ENCODE measurements around the gene CCNY.
"Not testable (repeated sequence)": the region's sequence is repeated elsewhere in the genome, so short reads cannot be mapped to it uniquely, and the experiment has no call there.

The CCNY gene

DNA sequence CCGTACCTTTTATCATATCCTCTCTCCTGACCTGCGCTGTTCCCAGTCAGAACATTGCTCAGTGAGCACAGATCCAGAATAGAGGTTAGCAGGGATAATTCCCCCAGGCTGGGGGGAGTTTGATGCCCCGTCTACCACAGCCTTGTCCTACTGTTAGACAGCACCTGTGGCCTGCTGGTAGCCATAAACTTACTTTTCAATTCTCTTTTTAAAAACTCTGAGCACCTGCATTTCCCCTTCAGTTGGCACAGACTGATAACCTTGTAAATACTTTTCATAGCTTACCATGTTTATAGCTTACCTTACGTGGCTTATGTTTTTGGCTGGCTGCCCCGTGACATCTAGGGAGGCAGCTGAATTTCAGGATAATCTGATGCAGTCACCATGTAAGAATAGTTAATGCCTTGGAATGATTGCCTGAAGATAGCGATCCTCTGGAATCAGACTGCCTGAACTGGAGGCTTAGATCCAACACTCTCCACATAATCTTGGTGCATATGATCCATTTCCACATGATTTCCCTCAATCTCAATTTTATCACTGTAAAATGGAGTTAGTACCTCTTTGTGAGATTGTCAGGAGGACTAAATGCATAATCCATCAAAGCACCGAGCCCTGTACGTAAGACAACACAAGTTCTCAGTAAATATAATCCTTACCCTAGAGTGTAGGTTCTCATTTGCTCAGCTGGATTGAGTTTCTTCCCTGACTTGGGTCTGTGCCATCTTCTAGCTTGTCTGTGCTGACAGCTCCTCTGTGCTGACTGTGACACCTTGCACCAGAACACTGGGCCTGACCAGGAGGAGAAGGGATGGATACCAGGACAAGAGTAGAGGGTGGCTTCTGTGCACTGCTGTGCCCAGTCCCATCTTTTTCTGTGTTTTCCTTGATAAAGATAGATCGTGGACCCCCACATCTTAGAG is 157.1 kb downstream of the CCNY start:
- no peak for DNase-seq

DNA sequence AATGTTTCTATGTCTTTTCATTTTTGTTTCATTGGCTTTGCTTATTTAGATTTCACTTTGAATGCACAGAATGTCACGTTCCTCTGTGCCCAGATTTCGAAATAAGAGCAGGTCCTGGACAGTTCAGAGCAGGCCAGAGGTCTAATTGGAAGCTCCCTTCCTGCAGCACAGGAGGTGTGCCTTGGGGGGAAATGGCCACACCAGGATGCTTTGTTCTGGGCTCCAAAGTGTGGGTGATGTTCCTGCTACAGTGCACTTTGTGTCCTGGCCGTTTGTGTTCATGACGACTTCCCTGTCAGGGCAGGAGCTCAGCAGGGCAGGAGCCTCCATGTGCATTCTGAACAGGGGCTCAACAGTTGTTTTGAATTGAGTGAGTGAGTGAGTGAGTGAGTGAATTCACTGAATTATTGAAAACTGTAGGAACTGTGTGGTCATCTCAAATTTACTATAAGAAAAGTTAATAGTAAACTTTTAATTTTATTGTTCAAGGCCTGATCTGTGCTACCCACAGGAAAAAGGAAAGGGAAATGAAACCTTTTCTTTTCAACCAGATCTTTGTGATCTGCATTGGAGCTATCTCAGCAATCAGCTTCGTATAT is 159.3 kb downstream of the CCNY start:
- DNase-seq = no peak

DNA sequence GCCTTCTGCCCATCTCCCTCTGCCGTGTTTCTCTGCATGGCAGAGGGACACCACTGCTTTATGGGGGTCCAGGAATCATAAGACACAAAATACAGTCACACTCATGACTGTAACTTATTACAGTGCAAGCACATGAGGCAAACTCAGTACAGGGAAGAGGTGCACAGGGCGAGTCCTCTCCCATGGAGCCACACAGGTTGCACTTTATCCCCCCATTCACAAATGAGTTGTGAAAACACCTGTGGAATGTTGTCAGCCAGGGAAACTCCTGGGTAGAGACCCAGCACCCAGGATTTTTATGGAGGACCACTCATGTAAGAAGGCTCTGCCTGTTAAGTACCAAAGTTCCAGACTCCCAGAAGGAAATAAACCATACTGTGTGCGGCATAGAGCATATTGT is 161.6 kb downstream of the CCNY start:
- no peak for DNase-seq

DNA sequence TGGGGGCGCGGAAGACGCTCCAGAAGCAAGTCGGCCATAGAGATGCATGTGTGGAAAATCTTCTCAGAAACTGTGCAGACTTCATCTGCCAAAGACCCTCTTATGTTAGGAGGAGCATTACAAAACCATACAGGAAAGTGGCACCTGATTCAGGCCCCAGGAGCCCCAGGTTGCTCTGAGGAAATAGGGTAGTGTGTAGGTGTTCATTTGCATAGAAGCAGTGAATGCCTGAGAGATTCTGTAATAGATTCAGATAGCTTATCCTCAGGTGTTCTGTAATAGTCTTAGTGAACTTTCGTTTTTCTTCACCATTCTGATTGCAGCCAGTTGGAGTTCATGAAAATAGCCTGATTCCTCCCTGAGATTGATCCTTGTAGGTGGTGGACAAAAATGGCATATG is 162.4 kb downstream of the CCNY start:
- DNase-seq = no peak

DNA sequence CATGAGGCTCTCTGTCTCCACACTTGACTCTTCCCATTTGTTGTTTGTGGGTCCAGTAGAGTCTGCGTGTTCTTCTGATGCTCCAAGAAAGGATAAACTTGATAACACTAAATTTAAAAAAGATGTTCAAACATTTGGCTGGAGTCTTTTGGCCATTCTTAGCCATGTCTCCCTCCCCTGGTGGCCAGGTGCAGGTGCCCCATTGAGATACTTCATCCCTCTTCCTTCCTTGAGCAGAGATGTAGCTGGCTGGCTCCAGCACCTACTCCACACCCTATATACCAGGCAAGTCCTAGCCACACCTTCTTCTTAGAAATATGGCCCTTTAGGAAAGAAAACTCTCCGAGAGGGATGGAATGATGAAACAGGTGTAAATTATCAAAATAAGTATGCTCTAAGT is 165.6 kb downstream of the CCNY start:
- DNase-seq = no peak

DNA sequence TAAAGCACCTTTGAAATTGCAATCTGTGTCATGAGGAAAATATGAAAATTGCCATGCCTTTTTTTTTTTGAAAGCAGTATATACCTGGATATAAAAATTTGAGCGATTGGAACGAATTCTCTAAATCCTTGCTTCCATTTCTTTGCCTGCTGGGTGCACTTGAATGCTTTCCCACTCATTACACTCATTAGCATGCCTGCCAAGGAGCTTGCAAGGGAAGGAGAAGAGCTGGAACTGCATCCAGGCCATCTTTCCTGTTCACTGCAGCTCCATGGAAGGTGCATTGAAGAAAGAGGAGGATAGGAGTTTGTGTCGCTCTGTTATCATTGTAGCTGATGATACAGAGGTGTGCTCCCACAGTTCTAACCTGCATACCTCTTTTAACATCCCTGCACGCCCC is 166.4 kb downstream of the CCNY start:
- no peak for DNase-seq

DNA sequence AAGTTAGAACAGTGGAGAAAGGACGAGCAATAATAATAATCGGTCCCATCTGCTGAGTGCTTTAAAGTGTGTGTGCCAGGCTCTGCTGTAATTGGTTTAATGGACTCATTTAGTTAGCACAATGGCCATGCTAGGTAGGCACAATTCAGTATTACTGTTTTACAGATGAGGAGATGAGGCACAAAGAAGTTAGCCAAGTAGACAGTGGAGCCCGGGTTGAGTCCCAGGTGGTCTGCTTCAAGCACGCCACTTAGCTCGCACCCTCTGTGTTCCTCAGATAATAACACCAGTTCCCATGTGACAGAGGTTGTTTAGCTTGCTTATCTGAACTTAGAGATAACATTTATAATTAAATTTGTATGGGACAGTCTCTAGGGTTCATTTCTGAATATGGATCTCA is 167.3 kb downstream of the CCNY start:
- DNase-seq = no peak

DNA sequence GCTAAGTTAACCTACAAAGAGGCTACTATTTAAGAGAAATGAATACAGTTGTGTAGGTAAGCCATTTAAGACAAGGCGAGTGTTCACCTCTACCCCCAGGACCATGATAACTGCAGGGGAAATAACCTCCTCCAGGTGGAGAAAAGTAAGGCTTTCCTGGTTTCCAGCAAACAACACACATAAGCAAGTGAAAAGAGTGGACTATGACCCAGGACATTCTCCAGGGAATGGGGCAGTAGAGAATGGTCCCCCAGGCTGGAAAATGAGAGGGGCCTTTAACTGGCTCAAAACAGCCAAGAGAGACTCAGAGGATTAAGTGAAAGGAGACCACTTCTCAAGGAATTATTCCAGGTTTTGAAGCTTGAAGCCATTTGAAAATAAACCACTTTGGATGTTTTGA is 167.8 kb downstream of the CCNY start:
- no peak for DNase-seq

DNA sequence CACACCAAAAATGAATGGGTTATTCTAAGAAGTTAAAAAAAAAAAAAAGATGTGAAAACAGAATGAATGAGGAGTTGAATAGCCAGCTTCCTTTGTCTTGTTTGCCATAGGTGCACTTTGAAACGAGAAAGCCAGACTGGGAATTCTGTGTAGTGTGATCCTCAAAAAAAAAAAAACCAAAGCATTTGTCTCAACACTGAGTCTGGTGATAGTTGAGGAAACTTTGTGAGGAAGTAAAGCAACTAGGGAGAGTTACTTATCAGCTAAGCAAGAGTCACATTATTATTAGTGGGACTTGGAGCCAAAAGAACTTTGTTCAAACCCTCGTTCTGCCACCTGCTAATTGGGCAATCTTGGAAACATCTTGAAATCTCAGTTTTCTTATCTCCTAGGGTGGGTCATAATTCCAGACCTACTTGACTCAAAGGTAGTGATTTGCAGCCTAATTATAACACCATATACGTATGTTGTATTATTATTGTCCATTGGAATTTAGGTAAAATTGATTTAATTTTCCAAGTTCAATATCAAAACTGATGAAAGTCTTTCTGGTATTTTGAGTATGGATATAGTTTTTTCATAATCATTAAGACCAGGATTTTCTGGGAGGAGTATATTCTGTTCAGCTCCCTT is 169.0 kb downstream of the CCNY start:
- no peak for DNase-seq

DNA sequence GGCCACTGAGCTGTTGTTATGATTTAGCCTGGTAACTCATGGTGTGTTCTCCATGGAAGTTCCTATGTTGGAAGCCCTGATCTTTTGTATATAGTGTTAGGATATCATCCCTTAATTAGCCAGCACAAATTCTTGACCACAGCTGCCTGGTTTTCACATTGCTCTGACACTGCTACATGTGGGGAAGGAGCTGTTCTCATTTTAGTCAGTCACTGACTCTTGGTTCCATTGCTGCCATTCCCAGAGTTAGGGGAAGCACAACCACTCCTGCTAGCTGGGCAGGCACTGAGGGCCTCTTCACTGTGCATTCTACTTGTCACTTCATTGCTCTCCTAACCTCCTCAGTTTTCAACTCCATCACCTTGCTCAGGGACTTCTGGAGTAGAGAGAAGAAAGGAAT is 170.4 kb downstream of the CCNY start:
- DNase-seq = no peak

DNA sequence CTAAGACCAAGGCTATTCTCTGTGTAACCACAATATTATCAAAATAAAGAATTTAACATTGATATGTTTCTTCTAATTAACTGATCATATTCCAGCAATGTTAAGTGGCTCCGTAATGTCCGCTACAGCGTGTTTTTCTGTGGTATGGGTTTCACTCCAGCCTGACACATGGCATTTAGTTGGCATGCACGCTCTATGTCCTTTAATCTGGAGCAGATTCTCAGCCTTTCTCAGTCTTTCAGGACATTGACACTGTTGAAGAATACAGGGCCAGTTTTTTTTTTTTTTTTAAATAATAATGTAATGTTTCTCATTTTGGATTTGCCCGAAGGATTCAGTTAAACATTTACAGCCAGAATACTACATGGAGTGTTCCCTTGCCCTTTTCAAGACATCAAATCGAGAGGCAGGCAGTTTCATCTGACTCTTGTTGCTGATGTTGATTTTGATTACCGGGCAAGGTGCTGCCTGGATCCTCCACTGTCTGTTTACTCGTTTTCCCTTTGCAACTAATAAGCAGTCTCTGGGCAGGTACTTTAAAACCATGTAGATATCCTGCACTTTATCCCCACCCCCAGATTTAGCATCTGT is 171.3 kb downstream of the CCNY start:
- DNase-seq = no peak

DNA sequence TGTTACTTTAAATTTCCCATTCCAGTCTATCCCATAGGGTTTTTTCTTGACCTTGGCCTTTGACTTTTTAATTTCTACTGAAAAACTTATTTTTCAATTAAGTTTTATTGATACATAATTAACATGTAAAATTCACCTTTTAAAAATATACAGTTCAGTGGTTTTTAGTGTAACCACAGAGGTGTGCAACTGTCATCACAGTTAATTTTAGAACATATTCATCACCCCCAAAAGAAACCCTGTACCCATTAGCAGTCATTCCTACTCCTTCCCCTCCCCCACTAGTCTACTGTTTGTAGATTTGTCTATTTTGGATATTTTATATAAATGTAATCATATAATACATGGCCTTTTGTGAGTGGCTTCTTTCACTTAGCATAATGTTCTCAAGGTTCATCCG is 172.3 kb downstream of the CCNY start:
- no peak for DNase-seq

DNA sequence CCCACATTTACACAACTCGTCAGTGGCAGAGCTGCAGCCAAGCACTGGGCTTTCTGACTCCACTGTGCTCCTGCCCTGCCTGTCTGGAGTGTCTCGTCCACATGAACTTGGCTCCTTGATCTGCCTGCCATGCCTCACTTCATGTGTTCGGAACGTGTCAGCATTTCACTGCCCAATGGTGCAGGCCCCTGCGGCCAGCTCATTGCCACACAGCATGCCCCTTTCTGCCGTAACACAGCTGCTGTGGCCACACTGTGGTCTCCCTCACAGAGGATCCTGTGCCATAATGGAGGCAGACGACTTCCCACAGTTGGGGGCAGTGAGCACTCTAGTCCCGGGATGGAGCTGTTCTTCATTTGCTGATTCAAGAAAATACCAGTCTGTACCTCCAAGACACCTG is 174.6 kb downstream of the CCNY start:
- DNase-seq = no peak

DNA sequence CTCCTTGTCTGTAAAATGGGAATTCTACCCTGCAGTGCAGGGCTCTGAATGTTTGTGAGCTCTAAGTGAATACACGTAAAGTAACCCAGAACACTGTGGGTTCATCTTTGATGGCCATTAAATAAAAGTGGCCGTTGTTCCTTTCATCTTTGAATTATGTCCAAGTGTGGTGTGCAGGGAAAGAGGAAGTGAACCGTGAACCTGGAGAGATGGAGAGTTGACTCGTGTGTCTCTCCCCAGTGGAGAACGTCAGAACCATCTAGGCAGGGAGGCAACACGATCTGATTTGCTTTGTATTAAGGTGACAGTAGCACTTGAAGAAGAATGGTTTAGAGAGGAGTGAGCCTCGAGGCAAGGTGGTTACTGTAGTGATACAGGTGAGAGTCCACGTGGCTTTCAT is 175.3 kb downstream of the CCNY start:
- no peak for DNase-seq

DNA sequence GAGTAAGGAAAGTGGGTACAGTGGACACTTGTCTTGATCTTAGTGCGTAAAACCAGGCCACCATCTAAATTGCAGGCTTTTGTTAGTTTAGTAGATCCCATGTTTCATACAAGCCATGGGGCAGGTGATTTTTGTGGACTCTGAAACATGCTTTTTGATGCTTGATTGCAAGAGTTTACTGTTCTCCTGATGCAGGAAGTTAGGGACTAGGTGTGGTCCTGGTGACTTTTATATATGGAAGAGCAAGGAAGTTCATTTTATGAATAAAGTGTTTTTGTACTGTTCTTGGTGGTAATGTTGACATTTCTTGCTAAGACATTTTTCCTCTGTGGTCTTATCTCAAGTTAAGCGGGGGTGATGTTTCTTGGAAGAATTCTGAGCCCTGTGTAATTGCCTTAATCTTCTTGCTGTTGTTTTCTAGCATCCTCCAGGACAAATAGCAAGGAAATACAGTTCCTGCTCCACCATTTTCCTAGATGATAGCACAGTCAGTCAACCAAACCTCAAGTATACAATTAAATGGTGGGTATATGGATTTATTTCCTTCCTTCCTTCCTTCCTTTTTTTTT is 179.9 kb downstream of the CCNY start:
- DNase-seq = no peak

DNA sequence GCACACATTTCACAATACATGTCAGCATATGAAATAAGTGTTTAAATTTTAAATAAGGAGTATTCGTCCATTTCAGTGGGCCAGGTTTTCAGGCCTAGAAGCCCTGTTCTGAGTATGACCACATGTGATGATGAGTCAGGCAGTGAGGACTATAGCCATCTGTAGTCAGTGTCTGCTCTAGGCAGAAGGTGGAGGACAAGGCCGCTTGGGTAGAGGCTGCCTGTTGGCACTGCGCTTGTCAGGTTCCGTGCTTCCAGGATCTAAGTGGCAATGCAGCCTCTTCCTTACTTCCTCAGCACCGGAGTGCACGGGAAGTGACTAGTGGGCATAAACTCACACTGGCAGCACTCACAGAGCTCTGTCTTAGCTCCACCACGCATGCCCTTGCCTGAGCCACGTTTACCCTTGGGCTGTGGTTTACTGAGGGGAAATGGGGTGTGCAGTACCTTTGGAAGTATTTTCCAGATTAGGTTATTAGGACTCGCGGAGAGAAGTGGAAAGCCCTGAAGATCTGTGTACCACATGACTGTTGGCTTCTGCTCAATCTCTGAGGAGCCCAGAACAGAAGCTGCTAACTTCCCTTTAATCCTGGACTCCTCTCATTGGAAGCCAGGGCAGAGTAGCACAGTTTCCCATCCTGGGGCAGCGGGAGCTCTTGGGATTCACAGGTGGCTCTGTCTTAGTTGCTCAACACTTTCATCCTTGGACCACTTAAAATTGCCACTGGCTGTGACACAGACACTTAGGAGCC is 181.3 kb downstream of the CCNY start:
- DNase-seq = no peak

DNA sequence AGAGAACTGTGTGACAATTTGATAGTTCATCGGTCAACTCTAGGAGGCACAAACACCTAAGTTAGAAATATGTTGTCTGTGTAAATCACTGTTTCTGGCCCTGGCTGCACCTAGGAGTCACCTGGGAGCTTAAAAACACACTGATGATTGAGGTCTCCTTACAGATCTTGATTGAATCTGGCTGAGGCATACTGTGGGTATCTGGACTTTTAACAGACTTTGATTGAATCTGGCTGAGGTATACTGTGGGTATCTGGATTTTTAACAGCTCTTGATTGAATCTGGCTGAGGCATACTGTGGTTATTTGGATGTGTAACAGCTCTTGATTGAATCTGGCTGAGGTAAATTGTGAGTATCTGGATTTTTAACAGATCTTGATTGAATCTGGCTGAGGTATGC is 181.9 kb downstream of the CCNY start:
- not testable (repeated sequence) for DNase-seq

DNA sequence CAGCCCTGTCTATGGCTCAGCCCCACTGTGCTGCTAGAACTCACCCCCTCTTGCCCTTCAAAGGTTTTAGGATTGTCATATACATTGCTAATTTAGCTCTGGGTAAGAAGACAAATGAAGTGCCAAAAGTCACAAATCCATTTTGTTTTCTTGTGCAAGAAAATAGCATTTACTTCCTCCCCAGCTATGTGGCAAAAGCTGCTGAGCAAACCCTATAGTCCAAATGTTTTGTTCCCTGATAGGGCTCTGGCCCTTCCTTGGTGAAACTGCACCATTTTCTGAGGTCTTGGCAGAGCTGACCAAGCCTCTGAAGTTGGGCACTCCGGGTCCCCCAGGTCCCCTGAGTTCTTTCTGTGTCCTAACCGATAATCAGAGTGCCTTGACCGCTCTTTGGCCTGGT is 184.7 kb downstream of the CCNY start:
- DNase-seq = no peak

DNA sequence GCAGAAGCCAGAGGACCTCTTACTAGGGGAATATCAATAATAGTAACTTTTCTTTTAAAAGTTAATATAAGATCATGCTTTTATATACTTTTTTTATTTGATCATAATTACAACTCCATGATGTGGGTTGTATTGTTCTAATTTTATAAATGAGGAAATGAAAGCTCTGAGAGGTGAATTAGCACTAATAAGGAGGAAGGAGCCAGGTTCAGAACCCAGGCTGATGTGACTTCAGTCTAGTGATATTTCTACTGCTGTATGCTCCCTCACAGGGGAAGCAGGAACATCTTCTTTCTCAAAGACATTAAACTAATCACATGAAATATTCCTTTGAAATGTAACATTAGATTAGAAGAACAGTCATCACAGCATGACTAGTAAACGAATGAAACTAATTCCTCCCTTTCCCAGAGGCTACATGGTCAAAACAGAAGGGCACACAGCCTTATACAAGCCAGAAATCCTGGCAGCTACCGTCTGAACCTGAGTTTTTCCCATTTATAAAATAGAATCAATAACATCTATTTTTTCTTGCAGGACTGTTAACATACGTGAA is 187.4 kb downstream of the CCNY start:
- no peak for DNase-seq

DNA sequence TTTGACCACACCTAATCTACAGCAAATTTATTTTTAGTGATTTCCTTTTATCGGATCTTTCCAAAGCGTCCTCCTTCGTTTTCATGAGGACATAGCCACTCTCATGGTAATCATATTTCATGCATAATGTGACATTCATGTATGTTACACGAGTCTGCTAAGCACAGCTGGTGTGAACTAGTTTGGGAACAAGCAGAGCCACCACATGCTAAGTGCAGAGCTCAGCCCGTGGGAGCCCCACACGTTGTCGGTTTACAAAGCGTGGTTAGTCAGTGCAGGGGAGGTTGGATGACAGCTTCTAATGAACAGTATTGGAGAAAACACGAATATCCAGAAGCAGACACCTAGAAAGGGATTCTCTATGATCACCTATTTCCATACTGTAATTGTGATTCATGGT is 190.4 kb downstream of the CCNY start:
- DNase-seq = no peak

DNA sequence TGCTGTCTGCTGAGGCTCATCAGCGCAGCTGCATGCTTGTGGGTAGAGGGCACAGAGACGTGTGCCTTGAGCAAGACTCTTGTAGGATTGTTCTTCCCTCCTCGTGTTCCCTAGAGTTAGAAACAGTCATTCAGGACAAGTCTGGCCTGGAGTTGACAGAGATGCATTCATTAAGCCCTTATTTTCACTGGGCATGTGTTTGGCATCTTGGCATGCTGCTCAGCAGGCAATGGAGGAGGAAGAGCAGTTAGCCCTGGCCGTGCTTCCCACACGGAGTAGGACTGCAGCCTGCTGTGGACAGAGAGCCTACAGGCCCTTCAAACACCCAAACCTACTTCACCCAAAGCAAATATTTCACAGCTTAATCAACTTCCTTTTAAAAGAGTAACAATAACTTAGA is 195.8 kb downstream of the CCNY start:
- DNase-seq = no peak

DNA sequence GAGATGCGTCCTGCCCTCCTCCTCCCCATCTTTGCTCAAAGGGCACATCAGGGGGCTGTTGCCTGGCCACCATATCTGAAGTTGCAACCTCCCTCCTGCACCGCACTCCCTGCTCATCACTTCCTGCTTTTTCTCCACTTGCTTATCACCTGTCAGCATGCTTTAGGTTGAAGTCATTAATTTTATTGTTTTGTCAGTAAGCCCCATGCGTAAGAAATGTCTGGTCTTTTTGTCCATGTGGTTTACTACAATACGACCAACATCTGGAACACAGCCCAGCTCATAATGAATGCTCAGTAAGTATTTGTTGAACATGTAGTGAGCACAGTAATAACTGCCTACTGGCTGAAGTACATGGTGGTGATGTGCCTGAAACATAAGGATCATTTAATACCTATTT is 197.3 kb downstream of the CCNY start:
- no peak for DNase-seq

Data from cortex of kidney (tissue), 1 donor.